Neuronal stem cell (in vitro differentiated cells): ENCODE data around the gene ZFP62. TPM values are rescaled to one million over a fixed set of nuclear protein-coding genes. Genes with fewer than 3 reads are reported as not detected.

Experiments
- DNase-seq: peaks from one replicate; pipeline ENCODE4 v3.0.0-alpha.2; 2013; ENCODE audit warnings: low spot score
- H2AFZ ChIP-seq: one replicate; pipeline ENCODE4 v1.6.1; 2013; ENCODE audit warnings: mild to moderate bottlenecking, low read length, inconsistent platforms
- H2AK5ac ChIP-seq: 2 replicates; pipeline ENCODE4 v1.6.1; 2013; ENCODE audit warnings: low read depth, mild to moderate bottlenecking, inconsistent platforms, low read length, moderate library complexity, mixed read lengths
- H2BK120ac ChIP-seq: 2 replicates; pipeline ENCODE4 v1.6.1; 2013; ENCODE audit warnings: low read depth, mild to moderate bottlenecking, inconsistent platforms, low read length, moderate library complexity, mixed read lengths
- H2BK12ac ChIP-seq: one replicate; pipeline ENCODE4 v1.6.1; 2013; ENCODE audit warnings: low read length, inconsistent platforms
- H2BK15ac ChIP-seq: 2 replicates; pipeline ENCODE4 v1.6.1; 2013; ENCODE audit warnings: mild to moderate bottlenecking, low read length, inconsistent platforms, mixed read lengths
- H2BK5ac ChIP-seq: one replicate; pipeline ENCODE4 v1.6.1; 2013; ENCODE audit warnings: inconsistent platforms, mild to moderate bottlenecking, low read length, moderate library complexity
- H3K14ac ChIP-seq: one replicate; pipeline ENCODE4 v1.6.1; 2013; ENCODE audit warnings: low read length, inconsistent platforms
- H3K18ac ChIP-seq: 2 replicates; pipeline ENCODE4 v1.6.1; 2013; ENCODE audit warnings: low read length, inconsistent platforms
- H3K23ac ChIP-seq: 2 replicates; pipeline ENCODE4 v1.6.1; 2013; ENCODE audit warnings: low read depth, mild to moderate bottlenecking, mixed read lengths, low read length, inconsistent platforms; ENCODE audit not compliant: poor library complexity
- H3K27ac ChIP-seq: replicated peaks from 3 replicates; pipeline ENCODE4 v1.5.1; 2013; ENCODE audit warnings: low read length, inconsistent platforms
- H3K27me3 ChIP-seq, 3 experiments: 2 replicates each; pipeline ENCODE4 v1.6.1; 2013; ENCODE audit warnings: low read length in 3 of 3, mild to moderate bottlenecking in 2 of 3, inconsistent platforms in 1 of 3, low read depth in 1 of 3, mixed read lengths in 1 of 3, moderate library complexity in 1 of 3; ENCODE audit not compliant: control insufficient read depth in 3 of 3, insufficient read depth in 3 of 3
- H3K36me3 ChIP-seq, 2 donors: replicated peaks in 1 of 2; 2 replicates each; pipeline ENCODE4 v1.6.1; 2013; ENCODE audit warnings: low read length in 2 of 2; ENCODE audit not compliant: control insufficient read depth in 2 of 2, insufficient read depth in 2 of 2
- H3K4ac ChIP-seq: 2 replicates; pipeline ENCODE4 v1.6.1; 2013; ENCODE audit warnings: inconsistent platforms, mild to moderate bottlenecking, low read length, moderate library complexity
- H3K4me1 ChIP-seq, 2 donors: 1 replicate in 1 of 2; 2 replicates in 1 of 2; pipeline ENCODE4 v1.6.1; 2013; ENCODE audit warnings: low read length in 2 of 2, low read depth in 1 of 2; ENCODE audit not compliant: control insufficient read depth in 2 of 2, insufficient read depth in 1 of 2
- H3K4me2 ChIP-seq: one replicate; pipeline ENCODE4 v1.6.1; 2013; ENCODE audit warnings: mild to moderate bottlenecking, low read length, inconsistent platforms; ENCODE audit not compliant: insufficient read depth, poor library complexity, severe bottlenecking
- H3K4me3 ChIP-seq, 2 donors: 2 replicates each; pipeline ENCODE4 v1.5.1; 2013; ENCODE audit warnings: low read length in 2 of 2, mild to moderate bottlenecking in 2 of 2, inconsistent platforms in 1 of 2, moderate library complexity in 1 of 2
- H3K79me1 ChIP-seq: one replicate; pipeline ENCODE4 v1.6.1; 2013; ENCODE audit warnings: low read depth, mild to moderate bottlenecking, inconsistent platforms, low read length, moderate library complexity
- H3K9ac ChIP-seq: one replicate; pipeline ENCODE4 v1.6.1; 2013; ENCODE audit warnings: mild to moderate bottlenecking, low read depth, low read length, inconsistent platforms; ENCODE audit not compliant: poor library complexity
- H3K9me3 ChIP-seq, 2 donors: replicated peaks in 1 of 2; 2 replicates each; pipeline versions ENCODE3 to v1.6.1; 2013; ENCODE audit warnings: low read length in 2 of 2, mild to moderate bottlenecking in 2 of 2, inconsistent platforms in 1 of 2, low read depth in 1 of 2, mixed read lengths in 1 of 2, moderate library complexity in 1 of 2; ENCODE audit not compliant: control insufficient read depth in 2 of 2, insufficient read depth in 1 of 2
- H4K8ac ChIP-seq: one replicate; pipeline ENCODE4 v1.6.1; 2013; ENCODE audit warnings: low read depth, mild to moderate bottlenecking, inconsistent platforms, low read length, moderate library complexity
- H4K91ac ChIP-seq: one replicate; pipeline ENCODE4 v1.6.1; 2013; ENCODE audit warnings: low read length, low read depth, mild to moderate bottlenecking, inconsistent platforms; ENCODE audit not compliant: poor library complexity
- WGBS, 2 donors: extraction: QIAGEN DNeasy Blood & Tissue Kit; methylation state at CpG; one replicate each; pipeline ENCODE4 v1.1.7; 2013; ENCODE audit warnings: missing lambda C conversion rate in 2 of 2, mixed read lengths in 1 of 2; ENCODE audit not compliant: insufficient read length in 2 of 2, insufficient replicate concordance in 1 of 2; ENCODE audit errors: extremely low coverage in 2 of 2; 5-methylcytosine and 5-hydroxymethylcytosine counted together
- small RNA-seq: library from polyadenylated mRNA; stranded (forward); fragments of <200 nt; extraction: miRNeasy Mini kit (QIAGEN cat#:217004); gene quantifications from one replicate; pipeline ENCODE3, GENCODE V24; 2013; ENCODE audit not compliant: insufficient read depth

ZFP62 gene

DNA sequence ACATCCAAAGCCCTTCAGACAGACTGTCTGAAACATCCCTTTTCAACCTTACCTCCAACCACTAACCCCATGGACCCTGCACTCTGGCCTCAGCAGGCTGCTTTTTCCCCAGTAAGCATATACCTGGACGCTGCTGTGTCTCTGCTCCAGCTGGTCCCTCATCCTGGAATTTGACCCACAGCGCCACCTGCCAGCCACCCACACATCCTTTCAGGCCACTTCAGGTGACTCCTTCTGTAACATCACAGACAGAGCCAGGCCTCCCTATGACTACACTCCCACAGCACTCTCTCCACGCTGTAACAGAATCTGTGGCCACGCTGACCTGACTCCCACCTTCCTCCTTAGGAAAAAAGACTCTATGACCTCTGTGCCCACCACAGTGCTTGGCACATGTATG lies 61.9 kb downstream of the ZFP62 start:
- Histone ChIP-seq H3K4ac (no peak overlapping the region), H2BK120ac (no peak overlapping the region), H2AFZ (no peak overlapping the region), H3K23ac (no peak overlapping the region), H3K4me1 (peaks cover 11 to 13% of the 10 kb centered on the region in 2 donors), H2BK12ac (no peak overlapping the region), H2AK5ac (no peak overlapping the region), H3K27ac (no peak overlapping the region), H3K4me2 (no peak overlapping the region), H3K9ac (peak overlapping the region; percentile 14), H2BK15ac (no peak overlapping the region), H3K4me3 (no peak overlapping the region), H2BK5ac (no peak overlapping the region), H3K36me3 (peaks cover 2 to 38% of the 10 kb centered on the region in 2 donors), H3K9me3 (no peaks in the 10 kb centered on the region), H3K27me3 (no peaks in the 10 kb centered on the region), H3K18ac (no peak overlapping the region), H4K91ac (no peak overlapping the region), H3K14ac (no peak overlapping the region), H4K8ac (no peak overlapping the region), H3K79me1 (peaks cover 14% of the 10 kb centered on the region)
- DNase-seq = no peak
- no CpG with 5 or more reads among the region's 4 CpGs for WGBS, 2 donors

- Histone ChIP-seq H3K23ac (no peak overlapping the region), H4K8ac (no peak overlapping the region), H3K4me2 (no peak overlapping the region), H3K14ac (no peak overlapping the region), H2BK120ac (no peak overlapping the region), H3K9ac (peak overlapping the region; percentile 5), H3K4ac (no peak overlapping the region), H4K91ac (no peak overlapping the region), H2AFZ (no peak overlapping the region), H3K27me3 (no peaks in the 10 kb centered on the region), H3K9me3 (no peaks in the 10 kb centered on the region), H3K4me3 (no peak overlapping the region), H2BK15ac (no peak overlapping the region), H3K27ac (no peak overlapping the region), H3K36me3 (peaks cover 2 to 41% of the 10 kb centered on the region in 2 donors), H2BK5ac (no peak overlapping the region), H2AK5ac (no peak overlapping the region), H3K79me1 (peaks cover 14% of the 10 kb centered on the region), H3K4me1 (peaks cover 5 to 12% of the 10 kb centered on the region in 2 donors), H2BK12ac (no peak overlapping the region), H3K18ac (no peak overlapping the region)
- WGBS, 2 donors = no CpG with 5 or more reads among the region's 11 CpGs
- no peak for DNase-seq
Observed at GRCh38 chr5:180798193-180798592, 62.9 kb downstream of the ZFP62 start.

Small RNAs within 50 kb of the gene (small RNA-seq; reads per million reads assigned to genes)
- not detected for gene RF00019
